AG09309 (cell line): ENCODE measurements around the gene CCDC124.

Source experiments
- DNase-seq: peaks from one replicate; pipeline ENCODE4 v3.0.0-alpha.2; 2010; ENCODE audit warnings: low read depth
- H3K4me3 ChIP-seq: 2 replicates; pipeline ENCODE4 v1.5.1; 2011; ENCODE audit warnings: mild to moderate bottlenecking, low read depth, low read length, moderate library complexity; ENCODE audit not compliant: control insufficient read depth
- CTCF ChIP-seq: IDR thresholded peaks from 2 replicates; pipeline ENCODE4 v1.5.1; 2011; ENCODE audit warnings: mild to moderate bottlenecking, low read depth, low read length, inconsistent platforms; ENCODE audit not compliant: insufficient read depth, control insufficient read depth; ENCODE audit errors: missing control alignments

Gene CCDC124

DNA sequence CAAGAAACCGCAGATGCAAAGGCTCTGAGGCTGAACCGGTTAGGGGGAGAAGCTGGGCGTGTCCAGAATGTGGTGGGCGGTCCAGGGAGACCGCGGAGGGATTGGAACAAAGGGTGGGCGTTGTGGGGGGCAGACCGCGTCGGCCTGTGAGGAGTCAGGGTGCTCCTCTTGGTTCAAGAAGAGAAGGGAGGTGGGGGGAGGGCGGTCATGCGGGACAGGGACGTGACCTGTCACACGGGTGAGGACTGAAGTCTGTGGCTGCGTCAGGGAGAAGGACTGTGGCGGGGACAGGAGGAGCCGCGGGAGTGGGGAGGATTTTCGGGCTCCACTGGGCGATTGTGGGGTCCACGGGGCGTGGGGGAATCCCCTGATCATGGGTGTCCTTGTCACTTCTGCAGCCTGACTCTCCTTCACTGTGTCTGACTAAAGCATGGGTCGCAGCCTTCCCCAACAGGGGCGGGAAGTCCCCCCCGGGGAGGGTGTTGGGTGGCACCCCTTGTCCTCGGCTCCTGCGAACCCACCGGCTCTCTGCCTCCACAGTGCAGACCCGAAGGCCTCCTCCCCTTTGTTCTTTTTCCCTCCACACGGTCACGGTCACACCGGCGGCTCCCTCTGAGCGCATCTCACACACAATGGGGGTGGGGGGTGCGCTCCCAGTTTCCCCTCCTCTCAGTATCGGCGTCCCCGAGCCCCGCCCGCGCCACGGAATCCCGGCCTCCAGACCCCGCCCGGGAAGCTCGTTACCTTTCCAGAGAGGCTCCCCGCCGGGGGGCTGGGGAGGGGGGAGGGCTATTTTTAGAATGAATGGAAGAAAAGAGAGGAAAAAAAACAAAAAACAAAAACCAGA is 17.7 kb downstream of the CCDC124 start:
- TF ChIP-seq CTCF, result no peak
- no peak for DNase-seq
- H3K4me3 ChIP-seq, result no peak overlapping the region

DNA sequence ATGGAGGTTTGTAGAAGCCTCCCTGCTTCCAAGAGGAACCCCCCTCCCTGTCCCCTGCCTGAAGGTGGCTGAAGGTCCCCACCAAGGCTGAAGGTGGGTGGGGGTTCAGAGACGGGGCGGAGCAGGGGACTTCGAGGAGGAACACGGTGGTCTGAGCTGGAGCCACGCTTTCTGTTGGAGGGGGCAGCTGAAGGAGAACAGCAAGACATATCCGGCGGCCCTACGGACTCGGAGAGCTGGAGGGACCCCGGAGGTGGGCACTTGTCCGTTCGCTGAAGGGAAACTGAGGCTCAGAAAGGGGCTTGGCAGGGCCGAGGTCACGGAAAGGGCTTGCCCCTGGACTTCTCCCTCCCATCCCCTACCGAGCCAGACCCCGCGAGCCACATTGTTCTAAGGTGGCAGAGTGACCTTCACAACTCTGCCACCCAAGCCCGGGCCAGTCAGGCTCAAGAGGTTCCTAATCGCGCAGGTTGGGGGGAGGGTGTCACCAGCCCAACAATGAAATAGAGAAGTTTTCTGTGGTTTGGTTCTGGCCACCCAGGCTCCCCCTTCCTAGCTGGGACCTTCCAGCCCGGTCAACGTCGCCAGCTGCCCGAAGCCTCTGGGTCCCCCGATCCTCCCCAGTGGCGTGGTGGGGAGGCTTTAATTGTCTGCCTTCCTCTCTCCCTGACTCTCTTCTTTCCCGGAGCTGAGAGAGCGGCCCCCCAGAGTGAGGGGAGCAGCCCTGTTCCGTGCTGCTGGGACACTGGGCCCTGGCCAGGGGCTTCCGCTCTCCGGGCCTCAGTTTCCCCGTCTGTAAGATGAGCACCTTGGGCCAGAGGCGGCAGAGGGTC is 18.6 kb downstream of the CCDC124 start:
- DNase-seq, result no peak
- H3K4me3 ChIP-seq, result no peak overlapping the region
- no peak for TF ChIP-seq CTCF

DNA sequence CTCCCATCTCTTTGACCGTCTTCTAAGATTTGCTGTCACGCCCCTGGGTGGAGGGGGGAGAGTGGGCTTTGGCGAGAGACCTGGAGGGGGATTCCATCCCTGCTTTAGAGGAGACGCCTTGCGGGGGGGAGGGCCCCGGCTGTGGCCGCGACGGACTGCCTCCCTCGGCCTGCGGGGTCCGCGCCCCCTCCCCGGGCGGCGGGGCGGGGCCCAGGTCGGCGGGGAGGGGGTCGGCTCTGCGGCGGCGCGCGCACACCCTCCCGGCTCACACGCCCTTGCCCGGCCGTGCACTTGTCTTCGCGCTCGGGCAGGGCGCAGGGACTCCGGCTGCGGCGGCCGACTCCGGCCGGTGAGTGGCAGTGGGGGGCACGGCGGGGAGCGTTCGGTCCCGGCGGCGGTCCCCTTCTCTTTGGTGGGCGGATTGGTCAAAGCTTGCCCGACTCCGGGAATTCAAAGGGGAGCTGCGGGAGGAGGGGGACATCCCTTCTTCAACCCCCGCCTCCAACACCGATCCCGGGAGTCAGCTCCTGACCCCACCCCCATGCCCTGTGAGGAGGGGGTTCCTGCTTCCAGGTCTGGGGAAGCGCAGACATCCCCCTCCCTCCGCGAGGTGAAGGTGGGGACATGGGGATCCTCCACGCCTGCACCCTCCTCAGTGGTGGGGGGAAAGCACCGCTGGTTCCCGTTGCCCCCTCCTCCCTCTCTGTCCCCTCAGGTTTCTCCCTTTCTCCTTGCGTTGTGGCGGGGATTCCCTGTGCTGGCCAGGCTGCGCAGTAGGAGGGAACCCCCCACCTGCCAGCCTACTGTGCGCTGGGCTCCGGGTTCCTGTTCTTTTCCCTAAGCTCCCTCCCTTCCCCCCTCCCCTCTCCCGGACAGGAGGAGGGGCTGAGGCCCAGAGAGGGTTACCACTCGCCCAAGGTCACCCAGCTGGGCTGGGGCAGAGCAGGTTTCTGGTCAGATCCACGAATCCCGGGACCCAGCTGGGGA is 19.5 kb downstream of the CCDC124 start:
- no peak overlapping the region for H3K4me3 ChIP-seq
- TF ChIP-seq CTCF, result no peak
- DNase-seq, result no peak

DNA sequence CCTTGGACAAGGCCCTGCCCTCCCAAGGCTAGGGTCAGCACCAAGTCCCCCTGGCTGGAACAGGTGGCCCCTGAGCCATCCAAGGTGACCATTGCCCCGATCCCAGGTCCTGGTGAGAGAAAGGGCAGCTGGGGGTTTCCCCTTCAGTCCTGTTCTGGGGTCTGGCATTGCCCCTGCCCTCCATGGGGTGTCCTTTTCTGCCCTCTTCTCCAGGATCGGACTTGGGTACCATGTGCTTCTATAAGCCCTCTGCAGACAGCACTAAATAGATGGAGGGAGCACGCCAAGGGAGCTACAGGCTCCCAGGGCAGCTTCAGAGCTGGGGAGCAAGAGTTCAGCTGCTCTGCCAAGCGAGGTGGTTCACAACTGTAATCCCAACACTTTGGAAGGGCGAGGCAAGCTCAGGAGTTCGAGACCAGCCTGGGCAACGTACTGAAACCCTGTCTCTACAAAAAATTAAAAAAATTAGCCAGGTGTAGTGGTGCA is 20.5 kb downstream of the CCDC124 start:
- DNase-seq, result no peak
- H3K4me3 ChIP-seq, result no peak overlapping the region
- no peak for TF ChIP-seq CTCF

GRCh38 chr19:17953869-17954268 is 21.1 kb downstream of the CCDC124 start:
- DNase-seq, result no peak
- TF ChIP-seq CTCF, result no peak
- H3K4me3 ChIP-seq, result no peak overlapping the region

DNA sequence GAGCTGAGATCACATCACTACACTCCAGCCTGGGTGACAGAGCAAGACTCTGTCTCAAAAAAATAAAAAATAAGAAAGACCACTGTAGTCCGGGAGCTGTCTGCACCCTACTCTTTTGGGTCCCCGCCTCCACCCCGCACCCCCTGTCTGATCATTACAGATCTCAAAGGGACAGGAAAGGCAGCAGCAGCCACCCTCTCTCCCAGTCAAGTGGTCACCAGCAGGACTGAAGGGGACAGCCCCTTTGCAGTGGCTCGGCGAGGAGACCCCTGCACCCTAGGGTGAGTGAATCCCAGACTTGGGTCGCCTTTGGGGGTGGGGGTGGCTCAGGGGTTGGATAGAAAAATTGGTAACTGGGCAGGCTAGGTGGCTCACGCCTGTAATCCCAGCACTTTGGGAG is 21.6 kb downstream of the CCDC124 start:
- TF ChIP-seq CTCF, result no peak
- DNase-seq, result no peak
- no peak overlapping the region for H3K4me3 ChIP-seq
